ENCODE data around the gene CNTNAP2.

CNTNAP2 gene

GRCh38 chr7:148362541-148362940, 2245.9 kb downstream of the CNTNAP2 start:
- no peak overlapping the region for H3K27ac ChIP-seq (ENCODE audit: low read depth, low read length, severe bottlenecking)
- H3K9me3 ChIP-seq (ENCODE audit: control insufficient read depth, low read length), result peaks cover 9% of the 10 kb centered on the region
- H3K4me3 ChIP-seq (ENCODE audit: extremely low read depth, insufficient read depth, low read length, poor library complexity, severe bottlenecking), result no peak overlapping the region
- H3K36me3 ChIP-seq (ENCODE audit: control insufficient read depth, insufficient read depth, low read length), result peaks cover 32% of the 10 kb centered on the region
- WGBS, 2 experiments (ENCODE audit: insufficient coverage in 2 of 2), result 97 to 98% methylated on average over 4 of the region's 5 CpGs
- no peaks in the 10 kb centered on the region for H3K4me1 ChIP-seq (ENCODE audit: control insufficient read depth, insufficient read depth, low read length, poor library complexity, severe bottlenecking)

- Histone ChIP-seq H3K27ac (ENCODE audit: low read depth, low read length, severe bottlenecking) (no peak overlapping the region), H3K4me3 (ENCODE audit: extremely low read depth, insufficient read depth, low read length, poor library complexity, severe bottlenecking) (no peak overlapping the region), H3K9me3 (ENCODE audit: control insufficient read depth, low read length) (peaks cover 20% of the 10 kb centered on the region), H3K36me3 (ENCODE audit: control insufficient read depth, insufficient read depth, low read length) (peaks cover 28% of the 10 kb centered on the region), H3K4me1 (ENCODE audit: control insufficient read depth, insufficient read depth, low read length, poor library complexity, severe bottlenecking) (no peaks in the 10 kb centered on the region)
- WGBS, 2 experiments (ENCODE audit: insufficient coverage in 2 of 2), result 86 to 95% methylated on average over 7 to 9 of the region's 9 CpGs
These were observed 2251.3 kb downstream of the CNTNAP2 start for GRCh38 chr7:148367731-148368475.

GRCh38 chr7:148368562-148368961, 2252.0 kb downstream of the CNTNAP2 start:
- H3K4me3 ChIP-seq (ENCODE audit: extremely low read depth, insufficient read depth, low read length, poor library complexity, severe bottlenecking), result no peak overlapping the region
- H3K36me3 ChIP-seq (ENCODE audit: control insufficient read depth, insufficient read depth, low read length), result peaks cover 28% of the 10 kb centered on the region
- no peak overlapping the region for H3K27ac ChIP-seq (ENCODE audit: low read depth, low read length, severe bottlenecking)
- H3K4me1 ChIP-seq (ENCODE audit: control insufficient read depth, insufficient read depth, low read length, poor library complexity, severe bottlenecking), result no peaks in the 10 kb centered on the region
- peaks cover 20% of the 10 kb centered on the region for H3K9me3 ChIP-seq (ENCODE audit: control insufficient read depth, low read length)
- WGBS, 2 experiments (ENCODE audit: insufficient coverage in 2 of 2), result 93 to 94% methylated on average over 6 to 7 of the region's 10 CpGs

GRCh38 chr7:148371280-148371937, 2254.8 kb downstream of the CNTNAP2 start:
- peaks cover 14% of the 10 kb centered on the region for H3K9me3 ChIP-seq (ENCODE audit: control insufficient read depth, low read length)
- no peak overlapping the region for H3K27ac ChIP-seq (ENCODE audit: low read depth, low read length, severe bottlenecking)
- H3K4me3 ChIP-seq (ENCODE audit: extremely low read depth, insufficient read depth, low read length, poor library complexity, severe bottlenecking), result no peak overlapping the region
- H3K36me3 ChIP-seq (ENCODE audit: control insufficient read depth, insufficient read depth, low read length), result peaks cover 22% of the 10 kb centered on the region
- 97 to 98% methylated on average over 4 to 6 of the region's 11 CpGs for WGBS, 2 experiments (ENCODE audit: insufficient coverage in 2 of 2)
- H3K4me1 ChIP-seq (ENCODE audit: control insufficient read depth, insufficient read depth, low read length, poor library complexity, severe bottlenecking), result no peaks in the 10 kb centered on the region

- H3K4me3 ChIP-seq (ENCODE audit: extremely low read depth, insufficient read depth, low read length, poor library complexity, severe bottlenecking), result no peak overlapping the region
- 94 to 100% methylated on average over 3 of the region's 7 CpGs for WGBS, 2 experiments (ENCODE audit: insufficient coverage in 2 of 2)
- H3K27ac ChIP-seq (ENCODE audit: low read depth, low read length, severe bottlenecking), result no peak overlapping the region
- H3K4me1 ChIP-seq (ENCODE audit: control insufficient read depth, insufficient read depth, low read length, poor library complexity, severe bottlenecking), result no peaks in the 10 kb centered on the region
- H3K9me3 ChIP-seq (ENCODE audit: control insufficient read depth, low read length), result no peaks in the 10 kb centered on the region
- peaks cover 7% of the 10 kb centered on the region for H3K36me3 ChIP-seq (ENCODE audit: control insufficient read depth, insufficient read depth, low read length)
These were observed 2258.0 kb downstream of the CNTNAP2 start for GRCh38 chr7:148374396-148375259.

GRCh38 chr7:148379677-148380076, 2263.1 kb downstream of the CNTNAP2 start:
- 77 to 79% methylated on average over 6 of the region's 9 CpGs for WGBS, 2 experiments (ENCODE audit: insufficient coverage in 2 of 2)
- Histone ChIP-seq H3K27ac (ENCODE audit: low read depth, low read length, severe bottlenecking) (no peak overlapping the region), H3K36me3 (ENCODE audit: control insufficient read depth, insufficient read depth, low read length) (peaks cover 28% of the 10 kb centered on the region)

GRCh38 chr7:148380596-148381419, 2264.2 kb downstream of the CNTNAP2 start:
- no peak overlapping the region for H3K4me3 ChIP-seq (ENCODE audit: extremely low read depth, insufficient read depth, low read length, poor library complexity, severe bottlenecking)
- H3K36me3 ChIP-seq (ENCODE audit: control insufficient read depth, insufficient read depth, low read length), result peaks cover 34% of the 10 kb centered on the region
- WGBS, 2 experiments (ENCODE audit: insufficient coverage in 2 of 2), result 84 to 92% methylated on average over 11 to 13 of the region's 13 CpGs
- H3K27ac ChIP-seq (ENCODE audit: low read depth, low read length, severe bottlenecking), result no peak overlapping the region
- H3K9me3 ChIP-seq (ENCODE audit: control insufficient read depth, low read length), result no peaks in the 10 kb centered on the region
- no peaks in the 10 kb centered on the region for H3K4me1 ChIP-seq (ENCODE audit: control insufficient read depth, insufficient read depth, low read length, poor library complexity, severe bottlenecking)

More at GRCh38 chr7:148379677-148380076, 2263.1 kb downstream of the CNTNAP2 start:
- Histone ChIP-seq H3K9me3 (ENCODE audit: control insufficient read depth, low read length) (no peaks in the 10 kb centered on the region), H3K4me3 (ENCODE audit: extremely low read depth, insufficient read depth, low read length, poor library complexity, severe bottlenecking) (no peak overlapping the region), H3K4me1 (ENCODE audit: control insufficient read depth, insufficient read depth, low read length, poor library complexity, severe bottlenecking) (no peaks in the 10 kb centered on the region)

GRCh38 chr7:148382596-148382995, 2266.0 kb downstream of the CNTNAP2 start:
- Histone ChIP-seq H3K4me3 (ENCODE audit: extremely low read depth, insufficient read depth, low read length, poor library complexity, severe bottlenecking) (no peak overlapping the region), H3K36me3 (ENCODE audit: control insufficient read depth, insufficient read depth, low read length) (peaks cover 50% of the 10 kb centered on the region), H3K4me1 (ENCODE audit: control insufficient read depth, insufficient read depth, low read length, poor library complexity, severe bottlenecking) (no peaks in the 10 kb centered on the region), H3K9me3 (ENCODE audit: control insufficient read depth, low read length) (no peaks in the 10 kb centered on the region), H3K27ac (ENCODE audit: low read depth, low read length, severe bottlenecking) (no peak overlapping the region)
- 80 to 85% methylated on average over 7 to 8 of the region's 8 CpGs for WGBS, 2 experiments (ENCODE audit: insufficient coverage in 2 of 2)

GRCh38 chr7:148383651-148384050, 2267.1 kb downstream of the CNTNAP2 start:
- H3K27ac ChIP-seq (ENCODE audit: low read depth, low read length, severe bottlenecking), result no peak overlapping the region
- no peaks in the 10 kb centered on the region for H3K9me3 ChIP-seq (ENCODE audit: control insufficient read depth, low read length)
- 94 to 98% methylated on average over 14 of the region's 14 CpGs for WGBS, 2 experiments (ENCODE audit: insufficient coverage in 2 of 2)
- no peak overlapping the region for H3K4me3 ChIP-seq (ENCODE audit: extremely low read depth, insufficient read depth, low read length, poor library complexity, severe bottlenecking)
- peaks cover 50% of the 10 kb centered on the region for H3K36me3 ChIP-seq (ENCODE audit: control insufficient read depth, insufficient read depth, low read length)
- H3K4me1 ChIP-seq (ENCODE audit: control insufficient read depth, insufficient read depth, low read length, poor library complexity, severe bottlenecking), result no peaks in the 10 kb centered on the region
